Measurements from ENCODE around the gene FNBP1. TPM values are rescaled to one million over a fixed set of nuclear protein-coding genes. Genes with fewer than 3 reads are reported as not detected.

The FNBP1 gene
- total and polyA plus RNA-seq, 3 donors from 2014 or later = 37.9 to 89.2 (median 76.6) TPM

- Histone ChIP-seq H3K4me3 (no peak overlapping the region), H3K9me3 (no peaks in the 10 kb centered on the region), H3K27me3 (no peaks in the 10 kb centered on the region), H3K36me3 (ENCODE audit: low read depth, missing control alignments) (no peaks in the 10 kb centered on the region), H3K4me1 (peaks cover 21% of the 10 kb centered on the region), H3K27ac (peak overlapping the region in 1 of 2 donors; percentile 61)
- no peak for TF ChIP-seq CTCF (IDR thresholded peaks at IDR 0.05)
- intact Hi-C loops (cut with DNase I; ENCODE audit: low total_unique reads) = no loop called here
- DNase-seq = no peak
Measured at GRCh38 chr9:130051855-130052254, 8.9 kb upstream of the FNBP1 start.

- TF ChIP-seq CTCF (IDR thresholded peaks at IDR 0.05) (no peak), POLR2A (IDR thresholded peaks at IDR 0.05) (no peak)
- intact Hi-C loops (cut with DNase I; ENCODE audit: low total_unique reads) = no loop called here
- no peak overlapping the region for H3K27ac ChIP-seq
Measured at GRCh38 chr9:130050462-130050861, 7.5 kb upstream of the FNBP1 start.

GRCh38 chr9:130049431-130050210, 6.6 kb upstream of the FNBP1 start:
- Histone ChIP-seq H3K4me3 (no peak overlapping the region), H3K27me3 (no peaks in the 10 kb centered on the region), H3K9me3 (no peaks in the 10 kb centered on the region), H3K4me1 (peaks cover 18% of the 10 kb centered on the region), H3K36me3 (ENCODE audit: low read depth, missing control alignments) (no peaks in the 10 kb centered on the region), H3K27ac (no peak overlapping the region)
- 74 to 83% methylated on average over 11 of the region's 11 CpGs for WGBS, 2 donors
- DNase-seq = no peak
- TF ChIP-seq POLR2A (IDR thresholded peaks at IDR 0.05) = no peak
- no peak for TF ChIP-seq CTCF (IDR thresholded peaks at IDR 0.05)
- intact Hi-C loops (cut with DNase I; ENCODE audit: low total_unique reads) = no loop called here

More at GRCh38 chr9:130050462-130050861, 7.5 kb upstream of the FNBP1 start:
- H3K4me1 ChIP-seq = peaks cover 21% of the 10 kb centered on the region
- DNase-seq = no peak
- no peaks in the 10 kb centered on the region for H3K36me3 ChIP-seq (ENCODE audit: low read depth, missing control alignments)
- no peaks in the 10 kb centered on the region for H3K27me3 ChIP-seq
- 85 to 95% methylated on average over 3 of the region's 3 CpGs for WGBS, 2 donors
- no peak overlapping the region for H3K4me3 ChIP-seq
- no peaks in the 10 kb centered on the region for H3K9me3 ChIP-seq

- TF ChIP-seq CTCF (IDR thresholded peaks at IDR 0.05) (no peak), POLR2A (IDR thresholded peaks at IDR 0.05) (no peak)
- Histone ChIP-seq H3K4me3 (no peak overlapping the region), H3K9me3 (no peaks in the 10 kb centered on the region), H3K4me1 (peaks cover 6% of the 10 kb centered on the region), H3K27ac (peak overlapping the region in 1 of 2 donors; percentile 1), H3K27me3 (no peaks in the 10 kb centered on the region), H3K36me3 (ENCODE audit: low read depth, missing control alignments) (no peaks in the 10 kb centered on the region)
- no peak for DNase-seq
- intact Hi-C loops (cut with DNase I; ENCODE audit: low total_unique reads) = no loop called here
- 79 to 85% methylated on average over 4 of the region's 4 CpGs for WGBS, 2 donors
Measured at GRCh38 chr9:130045725-130046450, 2.9 kb upstream of the FNBP1 start.
